Medulla oblongata (tissue), 1 donor: ENCODE data around the gene LTF.

Experiments
- DNase-seq: peaks from one replicate; pipeline ENCODE4 v3.0.0-alpha.2; 2015; ENCODE audit errors: extremely low spot score

LTF gene

GRCh38 chr3:46469680-46470357 is 5.1 kb upstream of the LTF start:
- peak; percentile 32 for DNase-seq

- DNase-seq: no peak
Observed at GRCh38 chr3:46468753-46469600, 4.3 kb upstream of the LTF start.

- DNase-seq: no peak
Observed at GRCh38 chr3:46467562-46467961, 2.9 kb upstream of the LTF start.

GRCh38 chr3:46466871-46467403 is 2.2 kb upstream of the LTF start:
- DNase-seq: no peak

GRCh38 chr3:46466273-46466672 is 1.6 kb upstream of the LTF start:
- DNase-seq: no peak

GRCh38 chr3:46465196-46465520 is 453 bp upstream of the LTF start:
- no peak for DNase-seq

GRCh38 chr3:46463868-46464241 is 850 bp downstream of the LTF start:
- no peak for DNase-seq

- no peak for DNase-seq
Observed at GRCh38 chr3:46463120-46463867, 1.4 kb downstream of the LTF start.

GRCh38 chr3:46462511-46462910 is 2.2 kb downstream of the LTF start:
- no peak for DNase-seq

- peak; percentile 43 for DNase-seq
Observed at GRCh38 chr3:46462111-46462510, 2.6 kb downstream of the LTF start.

GRCh38 chr3:46460051-46460450 is 4.7 kb downstream of the LTF start:
- DNase-seq: no peak

- DNase-seq: no peak
Observed at GRCh38 chr3:46456118-46456517, 8.6 kb downstream of the LTF start.

GRCh38 chr3:46455231-46456115 is 9.2 kb downstream of the LTF start:
- DNase-seq: no peak

- DNase-seq: no peak
Observed at GRCh38 chr3:46454606-46455005, 10.1 kb downstream of the LTF start.

- no peak for DNase-seq
Observed at GRCh38 chr3:46454209-46454595, 10.5 kb downstream of the LTF start.

- no peak for DNase-seq
Observed at GRCh38 chr3:46453526-46454208, 11.0 kb downstream of the LTF start.

GRCh38 chr3:46449755-46450552 is 14.8 kb downstream of the LTF start:
- no peak for DNase-seq

GRCh38 chr3:46448721-46449120 is 16.0 kb downstream of the LTF start:
- no peak for DNase-seq

- DNase-seq: peak; percentile 50
Observed at GRCh38 chr3:46447228-46447985, 17.3 kb downstream of the LTF start.
